ENCODE data around the gene FRRS1L.

The FRRS1L gene

GRCh38 chr9:109176963-109177362 is 9.9 kb upstream of the FRRS1L start:
- DNase-seq = no peak

- DNase-seq = no peak
Measured at GRCh38 chr9:109176386-109176785, 9.3 kb upstream of the FRRS1L start.

DNA sequence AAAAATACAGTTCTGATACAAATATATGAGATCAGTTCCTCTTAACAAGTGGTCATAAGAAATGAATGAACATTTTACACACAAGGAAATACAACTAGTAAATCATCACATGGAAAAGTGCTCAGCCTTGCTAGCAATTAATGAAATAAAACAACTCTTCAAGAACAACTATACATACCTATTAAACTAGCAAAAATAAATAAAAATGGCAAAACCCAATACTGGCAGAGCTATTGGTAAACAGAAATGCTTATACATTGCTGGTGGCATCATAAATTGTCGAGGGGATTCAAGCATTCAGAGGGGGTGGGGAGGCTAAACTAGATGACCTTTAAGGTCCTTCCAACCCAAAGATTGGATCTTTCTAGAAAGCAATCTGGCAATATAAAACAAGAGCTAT is 5.9 kb upstream of the FRRS1L start:
- DNase-seq = no peak

DNA sequence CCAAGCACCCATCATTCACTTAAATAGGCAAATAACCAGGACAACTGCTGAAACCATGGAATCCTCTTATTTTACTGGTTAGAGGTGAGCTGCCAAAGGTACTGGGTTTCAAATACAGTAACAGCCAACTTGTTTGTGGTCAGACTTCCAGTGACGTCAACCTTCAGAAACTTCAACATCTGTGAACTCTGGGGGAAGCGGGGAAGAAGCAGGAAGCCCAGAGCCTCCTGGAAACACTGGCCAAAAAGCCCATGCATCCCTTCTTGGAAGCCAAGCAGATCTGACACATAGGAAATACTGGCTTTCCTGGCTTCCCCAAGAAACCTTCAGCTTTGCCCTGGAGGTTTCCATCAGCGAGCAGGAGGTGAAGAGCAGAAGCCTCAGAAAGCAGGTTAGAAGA is 4.9 kb upstream of the FRRS1L start:
- no peak for DNase-seq

DNA sequence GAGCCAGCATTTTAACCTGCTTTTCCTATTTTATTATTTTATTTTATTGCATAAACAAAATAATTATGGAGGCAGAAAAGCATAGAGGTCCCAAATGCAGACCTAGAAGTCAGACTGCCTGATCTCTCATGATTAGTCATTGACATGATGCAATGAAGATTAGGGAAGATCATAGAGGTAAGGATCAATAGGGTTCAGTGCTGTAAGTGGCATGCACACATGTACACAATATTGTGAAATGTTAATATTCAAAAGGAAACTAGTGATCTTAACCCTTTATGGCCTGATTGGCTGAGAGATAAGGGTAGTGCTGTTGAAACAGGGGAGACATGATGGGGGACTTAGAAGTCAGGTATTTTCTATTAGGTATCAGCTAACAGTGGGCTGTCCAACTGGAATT is 1.1 kb upstream of the FRRS1L start:
- DNase-seq = no peak

DNA sequence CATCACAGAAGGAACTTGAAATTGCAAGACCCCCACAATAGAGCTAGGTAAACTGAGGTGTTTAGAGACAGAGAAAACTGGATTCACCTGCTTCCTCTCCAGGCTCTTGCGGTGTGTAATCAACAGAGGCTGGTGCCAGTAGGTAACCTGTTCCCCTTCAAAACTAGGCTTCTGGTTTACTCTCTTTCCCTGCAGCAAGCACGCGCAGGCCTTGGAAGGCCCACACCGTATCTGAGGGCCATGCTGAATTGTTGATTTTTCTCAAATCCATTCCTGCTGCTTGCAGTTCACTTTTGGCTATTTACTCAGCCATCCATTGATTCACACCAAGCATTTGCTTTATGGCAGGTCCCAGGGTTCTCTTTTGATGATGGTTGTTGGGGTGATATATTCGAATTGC is 667 bp upstream of the FRRS1L start:
- no peak for DNase-seq

DNA sequence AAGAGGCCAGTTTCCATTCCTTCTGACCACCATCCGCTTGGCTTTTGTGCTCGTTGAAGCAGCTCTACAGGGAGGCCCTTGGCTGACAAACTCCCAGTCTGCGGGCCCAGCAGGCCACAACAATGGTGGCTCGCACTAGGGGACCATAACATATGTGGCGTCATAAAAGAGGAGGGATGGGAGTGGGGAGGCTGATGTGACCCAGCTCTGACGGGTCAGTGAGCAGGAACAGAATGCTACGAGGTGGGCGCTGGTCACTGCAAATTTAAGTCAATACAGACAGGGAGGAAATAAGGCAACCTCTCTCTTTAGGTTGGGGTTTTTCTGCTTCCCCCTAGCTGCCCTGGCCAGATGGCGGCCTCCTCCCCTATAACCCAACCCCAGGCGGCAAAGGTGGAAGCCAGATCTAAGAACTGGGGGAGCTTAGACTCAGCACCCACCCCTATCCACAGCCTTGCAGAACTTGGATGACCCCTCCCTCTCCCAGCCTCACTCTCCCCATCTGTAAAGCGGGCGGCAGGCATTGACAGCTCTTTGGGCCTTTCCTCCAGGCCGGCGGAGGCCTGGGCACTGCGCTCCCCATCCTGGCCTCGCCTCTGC is 778 bp downstream of the FRRS1L start:
- DNase-seq = no peak

DNA sequence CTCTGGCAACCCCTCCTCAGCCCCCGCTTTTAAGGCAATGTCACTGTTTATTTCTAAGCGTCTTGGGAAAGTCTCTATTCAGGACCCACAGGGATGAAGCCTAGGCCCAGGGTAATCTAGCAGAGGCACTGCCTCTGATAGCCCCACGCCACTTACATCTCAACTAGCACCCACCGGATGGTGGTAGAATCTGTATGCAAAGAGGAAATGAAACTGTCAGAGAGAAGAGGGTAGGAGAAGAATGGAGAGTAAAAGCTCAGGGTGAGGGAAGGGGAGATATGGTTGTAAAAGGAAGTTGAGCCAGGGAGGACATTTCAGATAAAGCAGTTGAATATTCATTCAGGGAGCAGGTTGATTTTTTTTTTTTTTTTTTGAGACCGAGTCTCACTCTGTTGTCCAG is 3.0 kb downstream of the FRRS1L start:
- no peak for DNase-seq

- DNase-seq = no peak
Measured at GRCh38 chr9:109163194-109163593, 3.9 kb downstream of the FRRS1L start.

GRCh38 chr9:109162677-109163076 is 4.4 kb downstream of the FRRS1L start:
- DNase-seq = no peak

DNA sequence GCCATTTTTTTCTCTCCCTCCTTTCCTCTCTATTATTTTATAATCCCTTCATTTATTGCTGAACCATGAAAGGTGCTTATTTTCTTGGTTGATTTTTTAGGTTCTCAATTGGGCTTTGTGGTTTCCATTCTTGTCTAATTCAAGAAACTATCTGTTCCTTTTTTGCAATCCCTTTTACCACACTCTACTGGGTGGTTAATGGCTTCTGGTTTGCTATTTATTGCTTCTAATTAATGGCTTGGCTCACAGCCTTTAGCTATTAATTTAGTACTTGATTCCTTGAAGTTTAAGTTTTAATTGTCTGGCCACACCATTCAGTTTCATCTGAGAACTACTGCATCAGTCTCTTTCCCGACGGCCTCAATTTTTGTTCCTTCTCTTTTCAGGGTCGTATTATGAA is 5.6 kb downstream of the FRRS1L start:
- DNase-seq = no peak

DNA sequence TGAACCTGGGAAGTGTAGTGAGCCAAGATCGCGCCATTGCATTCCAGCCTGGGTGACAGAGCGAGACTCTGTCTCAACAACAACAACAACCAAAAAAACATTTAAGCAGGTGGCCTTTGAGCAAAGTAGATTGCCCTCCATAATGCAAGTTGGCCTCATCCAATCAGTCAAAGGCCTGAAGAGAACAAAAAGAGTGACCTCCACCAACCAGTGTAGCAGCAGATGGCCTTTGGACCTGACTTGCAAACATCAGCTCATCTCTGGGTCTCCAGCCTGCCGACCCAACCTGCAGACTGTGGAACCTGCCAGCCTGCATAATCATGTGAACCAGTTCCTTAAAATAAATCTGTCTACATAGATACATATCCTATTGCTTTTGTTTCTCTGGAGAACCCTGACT is 7.5 kb downstream of the FRRS1L start:
- no peak for DNase-seq

DNA sequence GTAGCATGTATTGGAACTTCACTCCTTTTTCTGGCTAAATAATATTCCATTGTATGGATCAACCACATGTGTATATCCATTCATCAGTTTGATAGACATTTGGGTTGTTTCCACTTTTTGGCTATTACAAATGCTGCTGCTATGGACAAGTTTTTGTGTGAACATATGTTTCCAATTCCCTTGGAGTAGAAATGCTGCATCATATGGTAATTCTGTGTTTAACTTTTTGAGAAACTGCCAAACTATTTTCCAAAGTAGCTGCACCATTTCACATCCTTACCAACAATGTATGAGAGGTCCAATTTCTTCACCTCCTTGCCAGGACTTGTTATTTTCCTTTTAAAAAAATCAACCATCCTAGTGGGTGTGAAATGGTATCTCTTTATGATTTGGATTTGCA is 8.4 kb downstream of the FRRS1L start:
- DNase-seq = no peak

- no peak for DNase-seq
Measured at GRCh38 chr9:109156708-109157107, 10.3 kb downstream of the FRRS1L start.

- DNase-seq = no peak
Measured at GRCh38 chr9:109150925-109151545, 16.0 kb downstream of the FRRS1L start.

DNA sequence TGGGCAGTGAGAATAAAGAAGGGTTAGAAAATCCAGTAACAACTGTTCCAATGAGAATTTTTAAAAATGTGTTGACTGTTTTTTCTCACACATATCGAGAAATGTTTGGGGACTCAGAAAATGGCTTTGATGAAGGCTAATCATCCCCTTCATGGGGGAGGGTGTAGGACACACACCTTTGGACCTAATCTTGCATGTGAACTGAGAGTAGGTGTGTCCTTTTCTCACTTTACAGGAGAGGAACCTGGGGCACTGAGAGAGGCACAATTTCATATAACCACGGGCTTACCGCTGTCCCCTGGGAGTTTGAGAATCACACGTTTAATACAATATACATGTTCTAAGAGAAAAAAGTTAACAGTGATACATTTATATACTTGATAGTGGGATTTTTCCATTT is 17.3 kb downstream of the FRRS1L start:
- no peak for DNase-seq

GRCh38 chr9:109149089-109149488 is 18.0 kb downstream of the FRRS1L start:
- no peak for DNase-seq

GRCh38 chr9:109145051-109145450 is 22.0 kb downstream of the FRRS1L start:
- DNase-seq = no peak

- no peak for DNase-seq
Measured at GRCh38 chr9:109143881-109144562, 23.0 kb downstream of the FRRS1L start.

GRCh38 chr9:109141375-109141774 is 25.7 kb downstream of the FRRS1L start:
- no peak for DNase-seq

GRCh38 chr9:109139851-109140250 is 27.2 kb downstream of the FRRS1L start:
- DNase-seq = no peak

GRCh38 chr9:109138421-109138820 is 28.6 kb downstream of the FRRS1L start:
- no peak for DNase-seq

- DNase-seq = no peak
Measured at GRCh38 chr9:109134167-109134578, 32.9 kb downstream of the FRRS1L start.

- DNase-seq = no peak
Measured at GRCh38 chr9:109133533-109133932, 33.5 kb downstream of the FRRS1L start.
